Right lung (tissue), 5 donors: ENCODE results near the gene GHR. TPM values are rescaled to one million over a fixed set of nuclear protein-coding genes. Genes with fewer than 3 reads are reported as not detected.
A peak's percentile ranks its signal among the peaks of the same experiment; 100 is the strongest.

Experiments used
- DNase-seq, 2 donors: peaks; one replicate each; pipeline ENCODE4 v3.0.0-alpha.2; 2013
- polyA plus RNA-seq, 5 donors: library from polyadenylated mRNA; unstranded; fragments of 120-200 nt; gene quantifications; one replicate each; pipeline versions ENCODE4 v1.2.1 to v1.2.3, GENCODE V29; 2013; ENCODE audit warnings: inconsistent platforms in 1 of 5, low replicate concordance in 1 of 5; ENCODE audit not compliant: insufficient read length in 5 of 5, insufficient read depth in 1 of 5

Gene GHR
- polyA plus RNA-seq, 5 donors = 18.2 to 35.0 (median 29.2) TPM

DNA sequence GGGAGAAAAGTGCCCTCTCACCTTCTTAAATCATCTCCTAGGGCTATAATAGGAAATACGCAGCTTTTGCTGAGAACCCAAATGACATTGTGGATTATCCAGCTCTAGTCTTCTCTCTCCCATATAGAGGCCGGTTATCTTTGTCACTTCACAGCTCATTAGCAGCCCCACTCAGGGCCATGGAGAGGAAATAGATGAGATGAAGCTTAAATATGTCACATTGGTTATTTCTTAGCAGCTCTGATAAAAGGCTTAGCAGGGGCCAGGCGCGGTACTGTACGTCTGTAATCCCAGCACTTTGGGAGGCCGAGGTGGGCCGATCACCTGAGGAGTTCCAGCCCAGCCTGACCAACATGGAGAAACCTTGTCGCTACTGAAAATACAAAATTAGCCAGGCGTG lies 90.0 kb downstream of the GHR start:
- DNase-seq = no peak

DNA sequence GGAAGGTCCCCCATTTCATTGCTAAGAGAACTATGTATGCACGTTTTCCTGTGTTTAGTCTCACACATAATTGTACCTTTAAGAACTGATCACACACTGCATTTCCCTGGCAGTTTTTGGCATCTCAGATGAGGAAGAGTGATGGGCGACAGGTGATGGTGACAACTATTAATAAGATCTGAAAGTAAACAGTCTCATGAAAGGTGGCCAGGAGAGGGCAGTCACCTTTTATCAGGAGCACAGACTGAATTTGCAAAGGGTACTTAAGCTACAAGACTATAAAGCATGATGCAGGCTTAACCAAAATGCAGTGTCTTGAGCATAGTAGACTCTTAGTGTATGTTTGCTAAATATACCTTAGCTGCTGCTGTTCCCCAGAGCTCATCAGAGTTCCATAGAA lies 91.5 kb downstream of the GHR start:
- no peak for DNase-seq

DNA sequence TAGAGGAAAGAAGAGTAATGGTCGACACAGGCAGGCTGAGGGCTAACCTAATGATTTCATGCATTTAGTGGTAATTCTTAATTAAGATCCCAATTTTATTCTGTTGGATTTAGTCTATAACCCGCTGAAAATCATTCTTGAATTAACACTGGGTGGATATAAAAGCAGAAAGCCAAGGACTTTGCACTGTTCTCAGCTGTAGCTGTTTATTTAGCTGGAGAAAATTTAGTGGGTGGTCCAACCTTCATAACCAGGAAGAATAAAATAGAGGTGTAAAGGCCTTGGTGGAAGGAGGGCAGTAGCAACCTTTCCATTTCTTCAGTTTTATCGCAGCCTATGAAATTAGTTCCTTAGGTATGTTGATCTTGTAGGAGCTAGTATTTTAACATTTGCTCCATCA lies 92.3 kb downstream of the GHR start:
- DNase-seq = no peak

DNA sequence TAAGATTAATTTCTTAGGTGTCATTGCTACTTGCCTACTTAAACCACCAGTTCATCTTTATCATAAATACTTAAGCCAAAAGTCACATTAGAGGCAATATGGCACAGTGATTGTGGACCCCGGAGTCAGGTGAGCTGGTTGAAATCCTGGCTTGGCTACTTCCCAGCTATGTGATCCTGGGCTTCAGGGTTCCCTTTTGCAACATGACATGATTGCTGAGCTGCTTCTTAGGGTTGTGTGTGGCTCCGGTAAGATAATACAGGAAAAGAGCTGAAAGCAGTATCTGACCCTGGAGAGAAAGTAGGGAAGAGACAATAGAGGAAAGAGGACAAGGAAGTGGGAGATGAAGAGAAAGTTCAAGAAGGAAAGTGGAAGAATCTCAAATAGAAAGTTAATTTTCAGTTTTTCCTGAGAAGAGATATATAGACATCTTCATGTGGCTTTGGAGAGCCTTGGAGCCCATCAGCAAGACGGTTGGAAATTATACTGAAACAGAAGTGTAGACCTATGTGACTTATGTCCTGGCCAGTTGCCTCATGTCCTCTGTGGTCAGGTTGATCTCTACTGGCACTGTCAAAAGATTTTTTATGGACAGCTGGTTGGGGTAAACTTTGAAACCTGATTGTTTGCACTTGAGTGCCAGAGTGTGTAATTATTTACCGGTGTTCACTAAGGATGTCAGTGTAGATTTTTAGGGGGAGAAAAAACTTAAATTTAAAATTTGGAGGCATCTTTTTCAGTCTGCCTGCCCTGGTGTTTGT lies 93.2 kb downstream of the GHR start:
- no peak for DNase-seq

DNA sequence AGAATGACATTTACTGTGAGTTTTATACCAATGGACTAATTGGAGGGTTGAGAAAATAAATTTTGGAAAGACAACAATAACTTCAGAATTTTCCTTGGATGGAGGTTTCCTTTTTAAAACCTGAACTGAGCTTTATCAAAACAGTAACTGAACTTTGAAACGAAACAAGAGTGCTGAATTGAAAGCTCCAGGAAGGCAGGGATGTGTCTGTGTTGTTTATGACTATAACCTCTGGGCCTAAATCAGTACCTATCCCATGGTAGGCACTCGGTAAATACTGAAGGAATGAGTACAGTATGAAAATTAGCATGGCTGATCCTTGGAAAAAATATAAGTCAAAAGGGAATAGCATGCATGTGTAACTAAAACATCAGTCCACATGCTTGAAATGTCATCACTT lies 93.9 kb downstream of the GHR start:
- no peak for DNase-seq

DNA sequence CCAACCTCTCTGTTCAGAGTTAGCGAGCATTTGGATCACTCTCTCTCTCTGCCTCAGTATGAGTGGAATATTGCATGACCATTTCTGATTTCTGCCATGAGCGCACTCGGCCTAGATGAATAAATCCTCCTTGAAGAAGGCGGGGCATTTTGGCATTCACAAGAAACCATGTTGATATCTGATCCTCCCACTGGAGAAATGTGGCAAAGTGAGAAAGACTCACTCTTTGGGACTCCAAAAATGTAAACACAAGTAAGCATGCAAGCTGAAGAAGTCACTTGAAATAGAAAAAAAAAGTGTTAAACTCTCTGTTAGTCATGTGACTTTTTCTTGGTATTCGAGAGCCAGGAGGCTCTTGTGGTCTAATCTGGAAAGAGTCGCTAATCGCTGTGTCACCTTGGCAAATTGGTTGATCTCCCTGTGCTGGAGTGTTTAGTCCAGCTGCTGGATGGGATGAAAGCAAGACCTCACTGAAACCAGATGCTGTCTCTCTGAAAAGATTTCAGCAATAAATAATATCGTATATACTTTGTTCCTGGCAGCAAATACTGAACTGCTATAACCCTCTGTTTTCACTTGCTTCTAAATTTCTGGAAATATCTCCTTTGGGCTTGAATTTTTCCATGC lies 95.5 kb downstream of the GHR start:
- DNase-seq = peak; percentile 25 to 45

DNA sequence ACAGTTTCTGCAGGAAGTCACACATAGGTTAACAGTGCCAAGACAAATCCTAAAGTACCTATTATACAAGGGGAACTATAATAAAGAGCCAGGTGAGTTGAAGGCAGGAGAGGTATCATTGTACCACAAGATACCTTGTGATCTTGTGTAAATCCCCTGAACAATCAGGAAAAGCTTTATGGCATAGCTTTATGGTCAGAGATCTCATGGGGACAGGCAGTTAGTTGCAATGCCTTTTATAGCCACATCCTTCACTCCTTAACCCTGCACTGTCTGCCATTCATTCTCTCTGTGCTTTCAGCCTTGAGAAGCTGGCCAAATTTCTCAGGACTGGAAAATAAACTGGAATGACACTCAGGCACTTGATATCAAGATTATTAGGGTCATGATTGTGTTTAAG lies 97.0 kb downstream of the GHR start:
- DNase-seq = no peak

DNA sequence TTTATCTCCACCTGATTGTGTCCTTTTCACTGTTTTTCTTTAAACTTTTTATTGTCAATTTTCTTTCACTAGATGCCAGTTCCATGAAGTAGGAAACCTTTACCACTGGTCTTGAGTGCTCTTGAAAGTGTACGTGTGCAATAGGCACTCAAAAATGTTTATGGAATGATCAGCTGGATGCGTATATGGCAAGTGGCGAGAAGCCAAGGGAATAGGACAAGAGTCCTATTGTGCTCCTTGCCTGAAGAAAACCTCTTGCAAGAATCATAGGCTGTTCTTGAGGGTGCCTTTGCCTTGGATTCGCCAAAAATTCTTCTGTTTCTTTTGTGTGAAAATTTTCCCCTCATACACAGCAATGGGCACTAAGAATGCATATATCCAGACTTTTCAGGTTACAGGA lies 97.7 kb downstream of the GHR start:
- DNase-seq = no peak

DNA sequence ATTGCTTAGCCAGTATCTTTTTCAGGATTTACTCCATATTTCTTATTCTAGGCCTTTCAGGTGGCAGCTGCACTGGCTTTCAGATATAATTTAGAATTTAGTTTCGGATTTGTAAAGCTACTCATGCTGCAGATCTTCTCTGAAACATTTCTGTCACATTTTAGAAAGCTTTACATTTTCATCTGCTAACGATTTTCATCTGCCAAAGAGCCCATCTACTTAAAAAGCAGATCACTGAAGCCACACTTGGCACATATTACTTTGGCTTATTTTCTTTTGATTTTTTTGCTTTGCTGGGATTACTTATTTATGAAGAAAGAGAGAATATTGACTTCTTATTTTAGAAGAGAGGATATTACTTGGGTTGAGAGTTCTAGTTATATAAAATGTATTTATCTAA lies 98.2 kb downstream of the GHR start:
- DNase-seq = no peak

DNA sequence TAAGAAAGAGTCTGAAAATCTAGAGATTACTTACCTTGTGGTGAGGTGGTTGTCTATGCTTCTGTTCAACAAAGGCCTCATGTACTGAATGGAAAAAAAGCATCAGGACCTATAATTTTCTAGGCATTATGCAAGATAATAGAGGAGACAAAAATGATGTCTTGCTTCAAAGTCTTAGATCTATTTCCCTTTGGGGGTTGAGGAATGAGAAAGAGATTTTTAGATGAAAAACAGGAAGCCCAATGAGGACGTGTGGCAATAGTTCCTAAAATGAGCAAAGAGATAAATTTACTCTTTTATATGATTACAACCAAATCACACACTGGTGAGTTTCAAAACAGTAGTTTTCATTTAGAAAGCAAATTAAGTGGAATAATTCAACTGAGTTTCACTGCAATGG lies 99.5 kb downstream of the GHR start:
- no peak for DNase-seq

DNA sequence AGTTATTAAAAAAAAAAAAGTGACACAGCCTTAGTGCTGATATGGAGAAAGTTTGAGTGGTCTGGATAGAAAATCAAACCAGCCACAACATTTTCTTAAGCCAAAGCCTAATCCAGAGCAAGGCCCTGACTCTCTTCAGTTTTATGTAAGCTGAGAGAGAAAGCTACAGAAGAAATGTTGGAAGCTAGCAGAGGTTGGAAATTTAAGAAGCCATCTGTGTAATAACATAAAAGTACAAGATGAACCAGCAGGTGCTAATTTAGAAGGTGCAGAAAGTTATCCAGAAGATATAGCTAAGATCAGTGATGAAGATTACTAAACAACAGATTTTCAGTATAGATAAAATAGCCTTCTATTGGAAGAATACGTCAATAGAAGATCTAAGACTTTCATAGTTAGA lies 102.9 kb downstream of the GHR start:
- DNase-seq = no peak

DNA sequence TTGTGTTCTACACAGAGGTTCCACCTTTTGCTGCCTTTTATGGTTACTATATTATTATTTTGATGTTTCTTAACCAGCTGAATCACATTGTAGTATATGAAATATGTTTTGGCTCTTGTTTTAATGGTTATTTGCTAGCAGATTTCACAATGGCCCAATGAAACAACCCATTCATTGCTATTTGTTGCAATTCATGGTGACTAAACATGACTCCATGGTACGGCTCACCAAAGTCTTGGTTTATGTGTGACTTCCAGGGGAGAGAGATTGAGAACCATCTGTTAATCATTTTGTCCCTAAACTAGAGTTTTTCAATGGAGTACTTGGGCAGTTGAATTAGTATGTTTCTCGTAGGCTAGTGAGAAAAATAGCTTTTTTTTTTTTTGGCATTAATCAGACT lies 108.4 kb downstream of the GHR start:
- no peak for DNase-seq

DNA sequence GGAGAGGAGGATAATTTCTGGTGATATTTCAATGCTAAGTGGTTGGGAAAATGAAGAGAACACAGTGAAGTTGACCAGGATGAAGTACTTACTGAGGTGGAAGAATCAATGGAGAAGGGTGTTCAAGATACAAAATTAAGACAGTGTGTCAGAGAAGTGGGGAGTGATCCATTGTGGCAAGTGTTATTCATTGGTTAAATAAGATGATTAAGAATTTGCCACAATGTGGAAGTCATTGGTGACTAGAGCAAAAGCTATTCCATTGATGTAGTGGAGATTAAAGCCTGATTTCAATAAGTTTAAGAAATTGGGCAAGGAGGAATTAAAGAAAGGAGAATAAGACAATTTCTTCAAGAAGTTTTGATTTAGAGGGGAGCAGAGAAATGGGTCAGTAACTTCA lies 118.9 kb downstream of the GHR start:
- DNase-seq = no peak

DNA sequence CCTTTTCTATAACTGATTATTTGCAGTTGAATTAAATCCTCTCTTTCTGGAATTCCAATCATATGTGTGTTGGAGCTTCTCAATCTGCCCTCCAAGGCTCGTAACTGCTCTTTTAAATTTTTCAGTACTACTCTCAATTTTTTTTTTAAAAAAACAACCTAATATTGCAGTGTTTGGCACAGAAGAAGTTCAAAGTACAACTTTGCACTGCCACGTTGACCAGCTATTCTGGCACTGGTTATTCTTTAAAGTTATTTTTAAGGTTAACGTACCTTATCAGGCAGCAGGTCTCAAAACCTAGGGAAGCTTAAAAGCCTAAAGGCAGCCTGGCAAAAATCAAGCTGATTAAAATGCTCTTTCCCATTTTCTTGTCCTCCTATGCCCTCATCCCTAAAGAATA lies 120.5 kb downstream of the GHR start:
- no peak for DNase-seq

DNA sequence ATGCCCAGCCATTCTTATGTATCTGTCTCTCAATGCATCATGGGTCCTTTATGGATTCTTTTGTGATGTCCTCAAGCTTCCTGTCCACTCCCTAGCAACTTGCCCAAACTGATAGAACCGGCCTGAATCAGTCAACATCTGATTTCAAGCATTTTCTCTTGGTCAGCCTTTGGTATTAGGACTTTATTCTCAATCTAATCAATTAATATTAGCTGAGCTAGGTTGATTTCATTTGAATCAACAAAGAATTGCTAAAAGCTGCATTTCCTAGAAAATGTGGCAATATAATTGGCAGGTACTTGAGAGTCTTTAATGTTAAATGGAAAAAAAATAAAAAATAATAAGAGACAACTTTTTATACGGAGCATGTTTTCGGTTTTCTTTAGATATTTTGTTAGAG lies 121.8 kb downstream of the GHR start:
- no peak for DNase-seq

DNA sequence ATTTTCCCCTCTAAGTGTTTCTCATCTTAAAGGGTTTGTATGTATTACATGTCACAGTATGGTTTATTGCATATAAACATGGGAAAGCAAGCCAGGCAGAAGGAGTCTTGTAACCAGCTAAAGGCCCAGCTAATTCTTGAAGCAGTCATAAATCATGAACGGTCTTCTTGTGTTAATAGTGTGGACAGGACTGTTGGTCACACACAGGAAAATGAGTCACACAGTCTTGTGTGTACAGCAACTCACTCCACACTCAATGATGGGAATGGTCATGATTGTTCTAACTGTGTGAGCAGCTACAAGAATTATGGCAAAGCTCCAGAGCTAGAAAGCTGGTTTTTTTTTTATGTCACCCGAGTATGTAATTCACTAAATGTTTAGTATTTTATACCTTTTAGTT lies 123.9 kb downstream of the GHR start:
- no peak for DNase-seq

DNA sequence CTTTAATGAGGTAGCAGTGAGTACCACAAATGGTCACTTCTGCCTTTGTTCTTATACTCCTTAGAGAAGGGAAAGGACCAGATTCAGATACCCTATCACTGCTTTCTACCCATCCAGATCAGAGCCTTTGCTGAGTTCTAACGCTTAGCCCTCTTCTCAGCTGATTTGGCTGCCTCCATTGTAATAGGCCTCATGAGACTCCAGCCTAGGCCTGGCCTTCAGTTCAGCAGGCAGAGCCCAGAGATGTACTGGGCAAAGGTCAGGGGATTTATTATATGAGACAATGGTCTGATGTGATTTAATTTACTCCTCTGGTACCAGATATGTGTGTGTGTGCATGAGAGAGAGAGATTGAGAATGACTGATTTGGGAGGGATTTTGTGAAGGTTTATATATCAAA lies 124.7 kb downstream of the GHR start:
- DNase-seq = no peak

DNA sequence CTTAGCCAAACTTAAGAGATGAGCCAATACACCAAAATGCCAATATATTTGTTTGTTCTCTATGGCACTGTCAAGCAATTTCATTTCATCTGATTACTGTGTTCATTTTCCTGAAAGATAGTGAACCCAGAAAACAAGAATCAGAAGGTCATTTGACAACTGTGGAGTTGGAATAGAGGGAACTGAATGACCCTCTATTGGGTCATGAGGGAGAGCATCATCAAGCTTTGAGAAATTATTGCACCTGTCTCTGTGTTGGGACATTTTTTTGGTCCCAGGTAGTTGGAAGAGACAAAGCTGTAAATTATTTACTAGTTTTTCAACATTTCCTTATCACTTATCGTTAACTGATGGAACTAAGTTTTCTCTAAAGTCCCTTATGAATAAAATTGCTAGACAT lies 129.4 kb downstream of the GHR start:
- DNase-seq = no peak

DNA sequence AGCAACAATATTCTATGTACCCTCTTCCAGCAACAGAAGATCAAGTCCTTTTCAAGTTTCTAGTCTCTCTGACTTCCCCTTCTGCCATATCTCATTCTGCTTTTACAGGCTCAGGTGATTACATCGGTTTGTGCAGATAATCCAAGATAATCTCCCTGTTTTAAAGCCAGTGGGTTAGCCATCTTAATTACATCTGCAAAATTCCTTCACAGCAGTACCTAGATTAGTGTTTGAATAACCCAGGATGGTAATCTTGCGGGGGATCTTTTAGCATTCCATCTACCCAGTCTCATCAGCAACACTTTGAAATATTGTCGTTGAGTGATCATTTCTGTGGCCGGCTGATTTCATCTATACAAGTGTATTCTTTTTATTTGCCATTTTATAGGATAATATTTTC lies 130.2 kb downstream of the GHR start:
- no peak for DNase-seq

DNA sequence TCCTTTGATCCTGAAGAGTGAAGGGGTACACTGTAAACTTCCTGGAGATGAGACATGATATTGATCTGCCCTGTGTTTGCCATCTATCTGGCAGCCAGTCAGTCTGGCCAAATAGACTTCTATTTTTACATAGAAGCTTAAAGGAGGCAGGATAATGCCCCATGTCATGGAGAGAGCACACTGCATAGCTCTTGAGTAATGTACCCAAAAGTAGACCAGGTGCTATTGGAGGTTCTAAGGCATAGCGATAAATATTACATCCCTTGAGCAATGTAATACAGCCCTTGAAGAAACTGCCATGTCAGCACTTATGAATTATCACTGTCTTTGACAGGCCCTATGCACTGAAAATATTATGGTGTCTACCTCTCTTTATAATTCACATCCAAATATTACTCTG lies 131.8 kb downstream of the GHR start:
- no peak for DNase-seq

DNA sequence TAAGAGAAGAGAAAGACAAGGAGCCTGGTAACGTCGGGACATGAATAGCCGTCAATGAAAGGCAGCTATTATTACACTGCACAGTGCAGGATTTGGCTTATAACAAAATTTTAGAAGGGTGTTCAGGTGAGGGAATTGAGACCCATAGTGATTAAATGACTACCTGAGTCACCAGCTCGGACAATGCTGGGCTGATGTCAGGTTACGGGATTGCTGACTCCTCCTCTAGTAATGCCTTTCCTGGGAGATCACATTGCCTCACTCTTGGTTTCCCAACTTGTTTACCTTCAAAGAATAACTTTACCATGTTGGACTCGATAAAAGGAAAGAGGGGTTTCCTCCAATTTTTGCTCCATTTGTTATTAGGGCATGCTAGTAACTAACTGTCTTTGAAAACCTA lies 132.6 kb downstream of the GHR start:
- DNase-seq = no peak

DNA sequence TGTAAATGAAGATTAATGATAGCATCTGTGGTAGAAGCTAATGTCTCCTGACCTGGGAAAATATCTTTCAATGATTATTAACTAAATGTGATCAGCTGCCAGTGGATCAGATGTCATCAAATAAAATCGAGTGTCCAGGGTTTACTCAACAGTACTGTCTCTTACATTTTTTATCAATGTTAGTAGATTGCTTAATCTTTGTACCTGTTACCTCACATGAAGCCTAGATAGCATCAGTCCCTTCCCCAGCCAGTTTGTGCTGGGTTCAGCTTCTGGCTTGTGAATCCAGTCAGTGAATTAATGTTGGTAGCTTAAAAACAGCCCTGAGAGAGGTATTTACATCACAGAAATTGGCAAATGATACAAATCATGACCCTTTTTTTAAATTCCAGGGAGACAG lies 134.4 kb downstream of the GHR start:
- no peak for DNase-seq

DNA sequence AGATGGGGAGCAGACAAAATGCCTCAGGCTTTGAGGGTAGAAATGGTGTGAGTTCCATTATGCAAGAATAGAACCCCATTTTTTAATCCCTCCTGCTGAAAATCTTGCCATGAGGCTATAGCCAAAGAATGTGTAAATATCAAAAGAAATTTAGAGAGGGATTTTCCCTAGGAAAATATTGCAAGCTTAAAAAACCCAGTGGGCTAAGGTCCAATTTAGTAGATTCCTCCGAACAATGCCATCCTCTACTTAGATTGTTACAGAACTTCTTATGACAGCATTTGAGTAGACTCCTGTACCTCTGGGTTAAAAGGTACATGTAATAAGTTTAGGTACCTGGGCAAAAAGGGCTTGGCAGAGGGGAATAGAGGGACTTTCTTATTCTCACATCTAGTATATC lies 138.4 kb downstream of the GHR start:
- no peak for DNase-seq

DNA sequence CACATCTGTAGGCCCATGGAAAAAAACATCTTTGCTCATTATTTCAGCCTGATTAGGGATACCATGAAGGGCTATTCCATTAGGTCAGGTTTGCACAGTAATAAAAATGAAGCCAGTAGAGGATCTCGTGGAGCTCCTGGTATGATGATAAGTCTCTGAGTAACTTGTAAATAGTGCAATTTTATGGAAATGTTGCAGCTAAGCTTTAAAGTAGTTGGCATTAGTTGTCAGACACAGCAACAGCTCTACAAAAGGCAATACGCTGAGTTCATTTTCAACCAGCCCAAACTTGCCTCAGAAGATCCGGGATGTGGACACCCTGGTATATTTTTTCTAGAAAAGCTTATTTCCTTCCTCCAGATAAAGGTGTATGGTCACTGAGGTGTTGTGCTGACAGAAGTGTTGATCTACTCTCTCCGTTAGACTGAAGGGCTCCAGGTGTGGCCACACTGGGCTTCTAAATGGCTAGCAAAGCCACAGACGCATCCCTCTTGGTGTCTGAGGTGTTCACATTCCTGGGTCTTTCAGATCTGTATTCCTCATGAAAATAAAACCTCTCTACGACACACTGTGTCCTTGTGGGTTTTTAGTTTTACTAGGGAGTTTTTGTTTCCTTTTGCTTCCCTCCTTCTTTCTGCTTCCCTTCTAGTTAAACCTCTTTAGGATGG lies 141.6 kb downstream of the GHR start:
- no peak for DNase-seq
